Duodenal mucosa (tissue), 2 donors: ENCODE data around the gene LY86.

Source experiments
- H3K27ac ChIP-seq: one replicate; pipeline ENCODE4 v1.7.0; 2013; ENCODE audit warnings: low read depth, low read length
- H3K27me3 ChIP-seq, 2 donors: one replicate each; pipeline ENCODE4 v1.7.0; 2013; ENCODE audit warnings: low read length in 2 of 2, control low read depth in 1 of 2; ENCODE audit not compliant: insufficient read depth in 2 of 2, control insufficient read depth in 1 of 2
- H3K36me3 ChIP-seq, 2 donors: one replicate each; pipeline ENCODE4 v1.7.0; 2013; ENCODE audit warnings: low read length in 2 of 2, control low read depth in 1 of 2; ENCODE audit not compliant: insufficient read depth in 2 of 2, control insufficient read depth in 1 of 2
- H3K4me1 ChIP-seq, 2 donors: one replicate each; pipeline ENCODE4 v1.7.0; 2013; ENCODE audit warnings: low read length in 2 of 2, control low read depth in 1 of 2; ENCODE audit not compliant: insufficient read depth in 2 of 2, control insufficient read depth in 1 of 2
- H3K4me3 ChIP-seq, 2 donors: one replicate each; pipeline ENCODE4 v1.7.0; 2013; ENCODE audit warnings: low read length in 2 of 2, low read depth in 1 of 2
- H3K9ac ChIP-seq, 2 donors: one replicate each; pipeline ENCODE4 v1.7.0; 2013; ENCODE audit warnings: low read length in 2 of 2, low read depth in 1 of 2
- H3K9me3 ChIP-seq, 2 donors: one replicate each; pipeline ENCODE4 v1.7.0; 2013; ENCODE audit warnings: low read length in 2 of 2, control low read depth in 1 of 2; ENCODE audit not compliant: control insufficient read depth in 1 of 2

Gene LY86

GRCh38 chr6:6648692-6649343 lies 60.3 kb downstream of the LY86 start:
- H3K9ac ChIP-seq = no peak overlapping the region
- no peak overlapping the region for H3K27ac ChIP-seq
- no peaks in the 10 kb centered on the region for H3K36me3 ChIP-seq
- no peaks in the 10 kb centered on the region for H3K4me1 ChIP-seq
- no peaks in the 10 kb centered on the region for H3K27me3 ChIP-seq
- no peak overlapping the region for H3K4me3 ChIP-seq
- no peaks in the 10 kb centered on the region for H3K9me3 ChIP-seq

- no peaks in the 10 kb centered on the region for H3K9me3 ChIP-seq
- no peak overlapping the region for H3K4me3 ChIP-seq
- H3K36me3 ChIP-seq = no peaks in the 10 kb centered on the region
- no peak overlapping the region for H3K9ac ChIP-seq
- no peaks in the 10 kb centered on the region for H3K27me3 ChIP-seq
- no peaks in the 10 kb centered on the region for H3K4me1 ChIP-seq
- no peak overlapping the region for H3K27ac ChIP-seq
These were observed 61.4 kb downstream of the LY86 start for GRCh38 chr6:6649824-6650349.

- Histone ChIP-seq H3K4me3 (no peak overlapping the region), H3K9me3 (no peaks in the 10 kb centered on the region), H3K4me1 (no peaks in the 10 kb centered on the region), H3K27ac (no peak overlapping the region), H3K36me3 (no peaks in the 10 kb centered on the region), H3K27me3 (no peaks in the 10 kb centered on the region), H3K9ac (no peak overlapping the region)
These were observed 62.3 kb downstream of the LY86 start for GRCh38 chr6:6650839-6651238.

- Histone ChIP-seq H3K9ac (no peak overlapping the region), H3K27ac (no peak overlapping the region), H3K36me3 (no peaks in the 10 kb centered on the region), H3K9me3 (no peaks in the 10 kb centered on the region), H3K4me1 (no peaks in the 10 kb centered on the region), H3K27me3 (no peaks in the 10 kb centered on the region), H3K4me3 (no peak overlapping the region)
These were observed 62.8 kb downstream of the LY86 start for GRCh38 chr6:6651335-6651734.

- Histone ChIP-seq H3K36me3 (no peaks in the 10 kb centered on the region), H3K9ac (no peak overlapping the region), H3K4me3 (no peak overlapping the region), H3K9me3 (no peaks in the 10 kb centered on the region), H3K27me3 (no peaks in the 10 kb centered on the region), H3K27ac (no peak overlapping the region), H3K4me1 (peaks cover 0 to 2% of the 10 kb centered on the region in 2 donors)
These were observed 64.4 kb downstream of the LY86 start for GRCh38 chr6:6652932-6653331.

GRCh38 chr6:6654599-6655575 lies 66.4 kb downstream of the LY86 start:
- H3K9ac ChIP-seq = no peak overlapping the region
- H3K36me3 ChIP-seq = no peaks in the 10 kb centered on the region
- H3K9me3 ChIP-seq = no peaks in the 10 kb centered on the region
- H3K27ac ChIP-seq = no peak overlapping the region
- H3K4me3 ChIP-seq = no peak overlapping the region
- peaks cover 0 to 2% of the 10 kb centered on the region in 2 donors for H3K4me1 ChIP-seq
- no peaks in the 10 kb centered on the region for H3K27me3 ChIP-seq

- H3K9me3 ChIP-seq = no peaks in the 10 kb centered on the region
- no peaks in the 10 kb centered on the region for H3K27me3 ChIP-seq
- no peak overlapping the region for H3K27ac ChIP-seq
- no peak overlapping the region for H3K9ac ChIP-seq
- H3K36me3 ChIP-seq = no peaks in the 10 kb centered on the region
- H3K4me1 ChIP-seq = peaks cover 2 to 4% of the 10 kb centered on the region in 2 donors
- H3K4me3 ChIP-seq = no peak overlapping the region
These were observed 67.3 kb downstream of the LY86 start for GRCh38 chr6:6655805-6656251.

- Histone ChIP-seq H3K27me3 (no peaks in the 10 kb centered on the region), H3K9ac (no peak overlapping the region), H3K27ac (no peak overlapping the region), H3K4me1 (peaks cover 2 to 9% of the 10 kb centered on the region in 2 donors), H3K9me3 (no peaks in the 10 kb centered on the region), H3K4me3 (no peak overlapping the region), H3K36me3 (no peaks in the 10 kb centered on the region)
These were observed 67.8 kb downstream of the LY86 start for GRCh38 chr6:6656287-6656686.

- peaks cover 2 to 16% of the 10 kb centered on the region in 2 donors for H3K4me1 ChIP-seq
- no peak overlapping the region for H3K9ac ChIP-seq
- H3K27ac ChIP-seq = no peak overlapping the region
- H3K36me3 ChIP-seq = no peaks in the 10 kb centered on the region
- no peaks in the 10 kb centered on the region for H3K27me3 ChIP-seq
- no peak overlapping the region for H3K4me3 ChIP-seq
- H3K9me3 ChIP-seq = no peaks in the 10 kb centered on the region
These were observed 68.7 kb downstream of the LY86 start for GRCh38 chr6:6657085-6657819.
